CD4-positive, alpha-beta T cell treated with Interleukin-6 at 100 ng/mL for 8 hours (primary cell): ENCODE data around the gene GPR39.

Experiments
- DNase-seq: peaks from one replicate; pipeline ENCODE4 v3.0.0-alpha.2; 2020; ENCODE audit warnings: mixed read lengths, low spot score

Gene GPR39

DNA sequence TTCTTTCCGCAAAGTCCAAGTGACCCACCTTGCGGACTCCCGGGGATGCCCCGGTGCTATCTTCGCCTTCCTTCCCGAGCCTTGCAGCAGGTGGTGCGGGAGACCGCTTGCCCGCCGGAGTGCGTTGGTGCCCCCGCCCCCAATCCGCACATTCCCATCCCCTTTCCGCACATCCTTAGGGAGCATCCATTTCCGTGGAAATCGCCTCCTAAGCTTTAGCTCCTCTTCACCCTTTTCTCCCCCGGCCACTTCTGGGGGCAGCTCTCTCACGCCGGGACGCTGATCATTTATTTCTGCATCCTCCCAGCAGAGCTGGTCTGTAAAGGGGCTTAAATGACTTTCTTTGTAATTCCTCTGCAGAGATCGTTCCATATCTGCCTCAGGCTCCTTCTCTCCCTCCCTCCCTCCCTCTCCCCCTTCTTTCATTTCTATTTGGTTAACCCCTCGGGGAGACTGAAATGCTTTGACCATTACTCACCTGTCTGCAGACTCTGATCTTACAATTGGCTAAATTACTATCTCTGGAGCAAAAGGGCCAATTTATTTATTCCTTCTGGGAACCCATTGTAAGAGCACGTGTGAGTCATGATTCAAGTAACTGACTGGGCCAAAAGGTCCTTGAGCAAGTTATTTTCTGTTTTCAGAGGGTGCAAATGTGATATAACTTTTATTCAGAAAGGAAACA lies 254.7 kb downstream of the GPR39 start:
- no peak for DNase-seq

GRCh38 chr2:132676999-132677398 lies 260.4 kb downstream of the GPR39 start:
- no peak for DNase-seq

GRCh38 chr2:132677661-132678060 lies 261.1 kb downstream of the GPR39 start:
- DNase-seq, result no peak

DNA sequence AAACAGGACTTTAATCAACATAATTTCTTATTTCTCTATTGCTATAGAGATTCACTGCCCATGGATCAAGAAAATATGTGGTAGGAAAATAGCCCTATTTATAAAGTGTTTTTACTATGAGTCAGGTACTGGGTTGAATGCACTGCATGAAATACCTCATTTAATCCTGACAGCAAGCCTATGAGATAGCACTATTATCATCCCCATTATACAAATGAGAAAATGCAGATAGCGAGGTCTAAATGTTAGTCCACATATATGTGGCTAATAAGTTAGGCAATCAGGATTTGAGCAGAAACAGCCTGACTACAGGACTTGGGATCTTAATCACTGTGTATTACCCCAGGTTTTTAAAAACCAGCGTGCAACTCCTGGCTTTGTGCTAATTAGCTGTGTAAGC lies 261.9 kb downstream of the GPR39 start:
- no peak for DNase-seq

GRCh38 chr2:132680544-132680943 lies 263.9 kb downstream of the GPR39 start:
- no peak for DNase-seq

DNA sequence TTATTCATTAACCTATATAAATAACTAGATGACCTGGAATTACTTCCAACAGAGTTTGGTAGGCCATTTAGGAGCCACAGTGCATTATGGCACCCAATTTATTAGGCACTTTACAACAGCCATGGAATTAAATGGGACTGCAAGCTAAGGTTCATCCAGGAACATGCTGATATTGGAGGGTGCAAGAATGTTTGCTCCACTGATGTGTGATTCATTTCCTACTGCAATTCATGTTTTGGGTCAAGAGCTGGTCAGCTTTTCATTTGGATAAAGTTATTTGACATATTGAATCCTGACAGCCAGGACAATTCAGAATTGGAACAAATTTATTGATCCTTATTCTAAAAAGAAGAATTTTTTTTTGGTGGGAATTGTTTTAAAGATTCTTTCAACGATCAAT lies 265.2 kb downstream of the GPR39 start:
- no peak for DNase-seq

GRCh38 chr2:132690664-132691303 lies 274.2 kb downstream of the GPR39 start:
- no peak for DNase-seq

DNA sequence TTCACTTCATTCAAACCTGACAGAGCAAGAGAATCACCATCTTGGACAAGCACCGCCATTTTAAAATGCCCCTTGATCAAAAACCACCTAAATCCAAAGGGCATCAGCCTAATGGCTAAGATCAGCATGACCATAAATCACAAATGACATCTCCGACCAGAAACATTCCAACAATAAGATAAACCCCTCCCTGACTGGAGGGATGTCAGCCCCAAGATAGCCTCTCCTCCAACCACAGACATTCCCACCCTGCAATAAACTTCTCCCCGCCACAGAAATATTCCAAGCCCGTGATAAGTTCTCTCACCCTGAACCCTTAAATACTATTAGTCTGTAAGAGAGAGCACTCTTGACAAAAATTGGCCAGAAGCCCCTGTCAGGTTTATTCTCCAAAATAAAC lies 275.0 kb downstream of the GPR39 start:
- no peak for DNase-seq

GRCh38 chr2:132692816-132693215 lies 276.2 kb downstream of the GPR39 start:
- DNase-seq, result no peak
